Measurements from ENCODE around the gene EDEM3.

The EDEM3 gene

GRCh38 chr1:184661801-184662200, 92.9 kb downstream of the EDEM3 start:
- no peak overlapping the region for H3K27ac ChIP-seq
- TF ChIP-seq ZFX (IDR thresholded peaks at IDR 0.05; ENCODE audit: borderline replicate concordance) = no peak
- no peak for TF ChIP-seq CTCF (IDR thresholded peaks at IDR 0.05)

GRCh38 chr1:184660462-184661191, 94.0 kb downstream of the EDEM3 start:
- no peak overlapping the region for H3K27ac ChIP-seq
- TF ChIP-seq CTCF (IDR thresholded peaks at IDR 0.05) (no peak), ZFX (IDR thresholded peaks at IDR 0.05; ENCODE audit: borderline replicate concordance) (no peak)

- H3K27ac ChIP-seq = no peak overlapping the region
- TF ChIP-seq ZFX (IDR thresholded peaks at IDR 0.05; ENCODE audit: borderline replicate concordance) (no peak), CTCF (IDR thresholded peaks at IDR 0.05) (no peak)
These were observed 96.6 kb downstream of the EDEM3 start for GRCh38 chr1:184658055-184658454.

- TF ChIP-seq ZFX (IDR thresholded peaks at IDR 0.05; ENCODE audit: borderline replicate concordance) (no peak), CTCF (IDR thresholded peaks at IDR 0.05) (no peak)
- H3K27ac ChIP-seq = no peak overlapping the region
These were observed 98.4 kb downstream of the EDEM3 start for GRCh38 chr1:184656221-184656620.

GRCh38 chr1:184655185-184655584, 99.5 kb downstream of the EDEM3 start:
- no peak overlapping the region for H3K27ac ChIP-seq
- TF ChIP-seq ZFX (IDR thresholded peaks at IDR 0.05; ENCODE audit: borderline replicate concordance) (no peak), CTCF (IDR thresholded peaks at IDR 0.05) (no peak)

GRCh38 chr1:184650177-184650866, 104.3 kb downstream of the EDEM3 start:
- TF ChIP-seq CTCF (IDR thresholded peaks at IDR 0.05) (no peak), ZFX (IDR thresholded peaks at IDR 0.05; ENCODE audit: borderline replicate concordance) (no peak)

GRCh38 chr1:184649451-184649888, 105.2 kb downstream of the EDEM3 start:
- H3K27ac ChIP-seq = no peak overlapping the region
- no peak for TF ChIP-seq ZFX (IDR thresholded peaks at IDR 0.05; ENCODE audit: borderline replicate concordance)
- TF ChIP-seq CTCF (IDR thresholded peaks at IDR 0.05) = no peak

More at GRCh38 chr1:184650177-184650866, 104.3 kb downstream of the EDEM3 start:
- H3K27ac ChIP-seq = no peak overlapping the region
